GM18909 (cell line): ENCODE results near the gene SLC37A2.
"Not testable (repeated sequence)": the region's sequence is repeated elsewhere in the genome, so short reads cannot be mapped to it uniquely, and the experiment has no call there.

Experiments
- ATAC-seq: cut with Tn5 transposase; IDR thresholded peaks from one replicate; pipeline ENCODE4 v1.9.1; 2021; ENCODE audit warnings: mild to moderate bottlenecking; ENCODE audit not compliant: unreplicated experiment, poor library complexity

The SLC37A2 gene

DNA sequence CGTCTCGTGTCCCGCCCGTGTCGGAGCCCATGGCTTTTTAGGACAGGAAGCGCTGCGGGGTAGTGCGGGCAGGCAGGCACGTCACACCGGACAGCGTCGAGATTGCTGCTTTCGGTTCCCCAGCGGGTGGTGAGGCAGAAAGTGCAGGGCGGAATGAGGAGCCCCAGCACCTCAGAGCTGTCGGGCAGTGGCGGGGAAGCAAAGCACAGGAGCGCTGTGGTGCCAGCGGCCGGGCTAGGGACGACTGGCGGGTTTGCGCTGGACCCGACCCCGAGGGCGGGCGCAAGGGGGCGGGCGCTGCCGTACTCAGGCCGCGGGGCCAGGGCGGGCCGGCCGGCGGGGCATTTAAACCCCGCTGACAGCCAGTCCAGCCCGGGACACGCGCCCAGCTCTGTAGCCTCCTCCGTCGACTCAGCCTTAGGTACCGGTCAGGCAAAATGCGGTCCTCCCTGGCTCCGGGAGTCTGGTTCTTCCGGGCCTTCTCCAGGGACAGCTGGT lies at the start of gene SLC37A2:
SLC37A2 (plus strand) TSS at position 375 of the 498 bp plus-strand sequence; CDS start at position 438, 63 bp downstream.
- peak; percentile 91 for ATAC-seq

- no peak for ATAC-seq
These were observed 46.7 kb upstream of the SLC37A2 start for GRCh38 chr11:125016413-125016812.

DNA sequence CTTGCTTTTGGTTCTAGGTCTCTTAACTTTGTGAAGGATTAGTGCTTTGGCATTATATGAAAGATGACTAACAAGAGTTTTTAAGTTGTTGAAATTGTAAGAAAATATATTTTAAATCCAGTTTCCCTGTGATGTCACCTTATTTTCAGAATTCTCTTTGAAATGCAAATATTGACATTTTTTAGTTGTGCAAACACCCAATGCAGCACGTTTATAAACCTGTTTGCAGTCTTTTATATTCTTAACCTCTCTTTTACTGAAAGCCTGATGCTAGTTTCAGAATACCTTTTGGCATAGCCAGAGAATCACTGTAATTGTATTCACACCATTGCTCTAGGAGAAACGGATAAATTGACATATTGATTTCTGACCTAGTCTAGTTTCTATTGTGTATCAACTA lies 42.8 kb upstream of the SLC37A2 start:
- ATAC-seq, result no peak

DNA sequence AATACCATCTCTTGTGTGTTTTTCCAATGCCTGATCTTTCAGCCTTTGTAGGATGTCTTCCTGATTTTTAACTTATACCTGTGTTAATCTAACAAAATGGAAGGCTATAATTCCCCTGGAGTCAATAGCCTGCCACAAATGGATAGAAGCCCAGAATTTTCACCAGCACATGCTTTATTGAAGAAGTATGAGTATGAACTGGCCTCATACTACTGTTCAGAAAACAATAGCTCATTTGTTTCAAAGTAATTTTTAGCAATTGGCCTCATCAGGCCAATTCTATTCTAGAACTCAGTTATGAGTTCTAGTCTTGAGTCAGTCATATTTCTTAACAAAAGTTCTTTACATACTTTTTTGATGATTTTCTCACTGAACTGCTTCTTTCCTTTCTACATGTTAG lies 40.6 kb upstream of the SLC37A2 start:
- ATAC-seq, result no peak

- ATAC-seq, result no peak
These were observed 37.1 kb upstream of the SLC37A2 start for GRCh38 chr11:125025968-125026367.

GRCh38 chr11:125029431-125029830 lies 33.7 kb upstream of the SLC37A2 start:
- not testable (repeated sequence) for ATAC-seq

GRCh38 chr11:125036933-125037332 lies 26.2 kb upstream of the SLC37A2 start:
- no peak for ATAC-seq

- ATAC-seq, result no peak
These were observed 13.8 kb upstream of the SLC37A2 start for GRCh38 chr11:125049164-125049792.

- no peak for ATAC-seq
These were observed 11.1 kb upstream of the SLC37A2 start for GRCh38 chr11:125052047-125052446.

GRCh38 chr11:125053167-125053566 lies 9.9 kb upstream of the SLC37A2 start:
- ATAC-seq, result no peak

DNA sequence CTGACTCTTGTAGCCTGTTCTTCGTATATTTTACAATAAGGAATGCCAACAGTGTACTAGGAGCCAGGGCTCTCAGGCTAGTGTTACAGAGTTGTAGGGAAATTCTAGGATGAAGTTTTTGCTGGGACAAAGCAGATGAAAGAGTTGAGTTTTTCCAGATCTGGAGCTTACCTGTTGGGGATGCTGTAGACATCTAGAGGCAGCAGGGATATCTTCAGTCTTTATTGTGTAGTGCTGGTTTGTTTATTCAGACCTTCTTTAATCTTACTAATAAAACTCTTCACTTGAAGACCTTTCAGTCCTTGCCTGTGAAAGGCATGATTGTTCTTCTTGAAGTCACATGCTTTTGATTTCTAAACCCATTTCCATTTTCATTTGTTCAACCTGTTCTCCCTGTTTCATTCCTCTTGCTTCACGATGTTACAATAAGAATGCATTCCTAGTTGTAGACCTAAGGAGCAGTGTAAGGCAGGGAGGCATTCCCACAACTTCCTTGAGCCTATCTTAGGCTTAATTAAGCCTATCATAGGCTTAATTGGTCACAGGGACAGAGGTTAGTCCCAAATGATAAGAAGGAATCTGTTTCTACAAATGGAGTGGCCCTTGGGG lies 7.9 kb upstream of the SLC37A2 start:
- ATAC-seq, result no peak

DNA sequence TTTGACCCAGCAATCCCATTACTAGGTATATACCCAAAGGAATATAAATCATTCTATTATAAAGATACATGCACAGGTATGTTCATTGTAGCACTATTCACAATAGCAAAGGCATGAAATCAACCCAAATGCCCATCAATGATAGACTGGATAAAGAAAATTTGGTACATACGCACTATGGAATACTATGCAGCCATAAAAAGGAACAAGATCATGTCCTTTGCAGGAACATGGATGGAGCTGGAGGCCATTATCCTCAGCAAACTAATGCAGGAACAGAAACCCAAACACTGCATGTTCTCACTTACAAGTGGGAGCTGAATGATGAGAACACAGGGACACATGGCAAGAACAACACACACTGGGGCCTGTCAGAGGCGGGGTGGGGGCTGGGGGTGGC lies 7.0 kb upstream of the SLC37A2 start:
- not testable (repeated sequence) for ATAC-seq

DNA sequence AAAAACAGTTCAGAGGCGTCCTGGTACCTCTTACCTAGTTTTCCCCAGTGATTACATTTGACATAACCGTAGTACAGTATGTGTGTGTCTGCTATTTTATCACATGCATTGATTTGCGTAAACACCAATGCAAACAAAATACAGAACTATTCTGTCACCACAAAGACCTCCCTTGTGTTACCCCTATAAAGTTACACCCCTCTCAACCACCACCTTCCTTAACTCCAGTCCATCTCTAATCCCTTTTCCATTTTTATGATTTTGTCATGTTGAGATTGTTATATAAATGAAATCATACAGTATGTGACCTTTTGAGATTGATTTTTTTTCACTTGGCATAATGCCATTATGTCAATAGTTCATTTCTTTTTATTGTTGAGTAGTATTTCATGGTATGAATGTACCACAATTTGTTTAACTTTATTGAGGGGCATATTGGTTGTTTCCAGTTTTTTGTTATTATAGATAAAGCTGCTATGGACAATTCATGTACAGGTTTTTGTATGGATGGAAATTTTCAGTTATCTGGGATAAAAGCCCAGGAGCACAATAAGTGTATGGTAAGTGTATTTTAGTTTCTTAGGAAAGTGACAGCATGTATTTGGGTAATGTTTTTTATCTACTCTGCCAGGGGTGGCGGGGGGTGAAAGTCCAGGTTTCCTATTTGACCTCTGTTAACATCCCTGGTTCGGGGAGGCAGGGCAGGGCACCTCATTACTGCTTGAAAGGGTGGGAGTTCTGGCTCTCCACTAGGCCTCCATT lies 6.0 kb upstream of the SLC37A2 start:
- ATAC-seq, result no peak

DNA sequence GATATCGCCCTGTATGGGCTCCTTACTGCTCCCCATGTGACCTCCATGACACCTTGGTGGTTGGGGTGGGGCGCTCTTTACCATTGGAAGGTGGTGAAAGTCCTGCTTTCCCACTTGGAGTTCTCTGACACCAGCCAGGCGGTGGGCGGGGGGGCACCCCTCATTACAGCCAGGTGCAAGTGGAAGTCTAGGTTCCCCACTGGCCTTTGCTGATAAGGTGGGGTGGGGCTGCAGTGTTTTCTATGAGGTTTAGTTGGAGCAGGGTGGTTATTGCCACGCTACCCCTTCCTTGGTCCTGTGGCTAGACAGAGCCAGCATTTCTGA lies 5.5 kb upstream of the SLC37A2 start:
- no peak for ATAC-seq

GRCh38 chr11:125061281-125061680 lies 1.8 kb upstream of the SLC37A2 start:
- ATAC-seq, result no peak

DNA sequence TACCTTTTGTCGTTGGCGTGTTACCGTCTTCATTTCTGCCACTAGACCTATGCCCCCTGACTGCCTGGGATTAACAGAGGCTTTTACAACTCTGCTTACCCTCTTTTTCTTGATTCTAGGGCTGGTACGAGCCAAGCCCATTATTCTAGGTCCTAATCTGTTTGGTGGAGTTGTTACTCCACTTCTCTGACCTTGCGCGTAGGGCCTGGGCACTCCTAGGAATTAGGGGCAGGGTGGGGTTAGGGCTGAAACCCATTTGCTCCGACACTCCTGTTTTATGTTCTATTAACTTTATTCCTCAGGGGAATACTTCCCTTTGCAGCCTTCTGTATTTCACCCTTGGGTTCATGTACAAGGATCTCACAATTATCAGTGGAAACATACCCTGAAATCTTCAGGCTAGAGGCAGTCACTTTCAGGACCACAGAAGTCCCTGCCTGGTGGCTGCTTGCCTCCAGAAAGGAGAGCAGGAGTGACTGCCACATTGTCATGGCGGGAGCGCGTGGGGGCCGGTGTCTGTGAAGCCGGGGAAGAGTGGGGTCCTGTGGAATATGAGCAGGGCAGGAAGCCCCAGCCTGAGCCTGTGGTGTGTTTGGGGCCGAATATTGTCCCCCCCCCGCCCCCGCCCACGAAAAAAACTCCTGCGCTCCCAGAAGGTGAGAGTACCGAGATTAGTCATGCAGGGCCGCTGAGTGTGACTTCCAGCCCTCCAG lies 731 bp upstream of the SLC37A2 start:
- ATAC-seq, result no peak

- ATAC-seq, result peak; percentile 24
These were observed 431 bp downstream of the SLC37A2 start for GRCh38 chr11:125063429-125064043.

- no peak for ATAC-seq
These were observed 965 bp downstream of the SLC37A2 start for GRCh38 chr11:125064070-125064469.

DNA sequence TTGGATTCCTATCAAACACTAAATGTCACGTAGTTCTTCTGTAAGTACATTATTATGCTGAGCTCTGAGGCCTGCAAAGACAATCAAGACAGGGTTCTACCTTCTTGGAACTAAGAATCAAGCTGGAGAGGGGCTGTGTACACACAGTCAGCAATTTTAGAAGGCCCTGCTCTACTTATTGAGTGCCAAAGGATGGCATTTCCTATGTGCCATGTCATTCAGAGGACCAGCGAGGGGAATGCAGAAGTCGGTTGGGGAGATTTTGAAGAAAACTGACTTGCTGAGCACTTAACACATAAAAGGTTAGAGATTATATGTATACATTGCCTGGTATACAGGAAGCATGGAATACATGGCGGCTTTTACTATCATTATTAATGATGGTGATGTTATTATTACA lies 5.3 kb downstream of the SLC37A2 start:
- ATAC-seq, result no peak

DNA sequence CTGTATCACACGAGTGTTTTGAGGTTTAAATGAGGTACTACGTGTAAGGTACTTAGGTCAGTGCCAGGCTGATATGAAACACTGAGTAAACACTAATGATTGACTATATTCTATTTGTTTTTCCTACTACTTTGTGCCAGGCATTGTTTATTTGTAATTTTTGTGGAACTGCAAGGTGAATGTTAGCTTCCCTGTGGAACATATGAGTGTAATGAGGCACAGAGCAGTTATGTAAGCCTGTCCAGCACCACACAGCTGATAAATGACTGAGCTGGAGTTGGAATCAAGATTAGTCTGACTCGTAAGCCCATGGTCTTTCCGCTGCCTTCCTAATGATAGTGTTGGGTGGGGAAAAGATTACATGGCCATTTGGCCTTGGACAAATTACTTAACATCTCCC lies 5.9 kb downstream of the SLC37A2 start:
- ATAC-seq, result no peak
